Vagina (tissue), 2 donors: ENCODE results near the gene FKBP11. TPM values are rescaled to one million over a fixed set of nuclear protein-coding genes. Genes with fewer than 3 reads are reported as not detected.

Source experiments
- DNase-seq, 2 donors: peaks; one replicate each; pipeline ENCODE4 v3.0.0-alpha.2; 2017; ENCODE audit errors: extremely low spot score in 2 of 2
- H3K27ac ChIP-seq: fragments of 200-600 bp; sonication (generic); one replicate; pipeline ENCODE4 v1.5.1; 2019
- H3K27me3 ChIP-seq: fragments of 200-600 bp; sonication (generic); one replicate; pipeline ENCODE4 v1.5.1; 2019
- H3K36me3 ChIP-seq, 2 donors: fragments of 200-600 bp; sonication (generic); one replicate each; pipeline ENCODE4 v1.5.1; 2017 to 2019
- H3K4me1 ChIP-seq: fragments of 200-600 bp; sonication (generic); one replicate; pipeline ENCODE4 v1.5.1; 2019
- H3K4me3 ChIP-seq, 2 donors: fragments of 200-600 bp; sonication (generic); 1 replicate in 1 of 2; 2 replicates in 1 of 2; pipeline ENCODE4 v1.5.1; 2016 to 2019
- H3K9me3 ChIP-seq: fragments of 200-600 bp; sonication (generic); one replicate; pipeline ENCODE4 v1.5.1; 2019
- CTCF ChIP-seq, 3 experiments: fragments of 450-650 bp in 2 of 3; fragments of 200-600 bp in 1 of 3; sonication (generic) in 1 of 3; IDR thresholded peaks; one replicate each; pipeline ENCODE4 v1.5.1; 2017 to 2019; ENCODE audit warnings: antibody characterized with exemption in 3 of 3, mild to moderate bottlenecking in 2 of 3, moderate library complexity in 2 of 3
- POLR2A ChIP-seq, 2 donors: fragments of 450-650 bp; IDR thresholded peaks; one replicate each; pipeline ENCODE4 v1.6.1; 2017; ENCODE audit warnings: antibody characterized with exemption in 2 of 2, mild to moderate bottlenecking in 2 of 2, moderate library complexity in 2 of 2
- POLR2AphosphoS5 ChIP-seq, 2 donors: sonication (generic); formaldehyde crosslinking; IDR thresholded peaks; one replicate each; pipeline ENCODE4 v1.9.0; 2017; ENCODE audit warnings: antibody characterized with exemption in 2 of 2, mild to moderate bottlenecking in 2 of 2, low read depth in 1 of 2; ENCODE audit not compliant: insufficient read depth in 1 of 2
- intact Hi-C: fragments of 100-400 bp; cut with DNase I; formaldehyde crosslinking; loops from one replicate; pipeline ENCODE4 v1.15.1; 2023
- small RNA-seq: library from RNA; depleted of rRNA; stranded (forward); fragments of <200 nt; gene quantifications from one replicate; pipeline ENCODE3, GENCODE V24; 2016
- total RNA-seq: library from RNA; depleted of rRNA; stranded (reverse); fragments of >200 nt; gene quantifications from one replicate; pipeline ENCODE4 v1.2.3, GENCODE V29; 2016

FKBP11 gene
- total RNA-seq, 1 donor from 2014 or later: 16.9 TPM

- no peaks in the 10 kb centered on the region for H3K4me1 ChIP-seq
- no peaks in the 10 kb centered on the region for H3K27me3 ChIP-seq
- H3K27ac ChIP-seq: no peak overlapping the region
- intact Hi-C loops: no loop called here
- H3K9me3 ChIP-seq: no peaks in the 10 kb centered on the region
- H3K4me3 ChIP-seq: no peak overlapping the region
- DNase-seq: no peak
- no peak for TF ChIP-seq POLR2A (IDR thresholded peaks at IDR 0.05)
- TF ChIP-seq CTCF (IDR thresholded peaks at IDR 0.05): no peak
- no peak for TF ChIP-seq POLR2AphosphoS5 (IDR thresholded peaks at IDR 0.05; ENCODE audit: insufficient read depth in 1 of 2, low read depth in 1 of 2)
- H3K36me3 ChIP-seq: no peaks in the 10 kb centered on the region
Observed at GRCh38 chr12:48873096-48873495, 52.2 kb downstream of the FKBP11 start.

Small RNA genes within 50 kb of the gene (small RNA-seq; reads per million reads assigned to genes)
- gene AC073610.1 (not detected), gene RNU6-600P (not detected)

Other genes with a start within 250 kb of the FKBP11 start
- gene KANSL2, start 243.3 kb downstream of the FKBP11 start, total RNA-seq: 86.2 TPM
- gene CCNT1, start 208.8 kb downstream of the FKBP11 start, total RNA-seq: 58.4 TPM
- gene ADCY6, start 136.4 kb downstream of the FKBP11 start, total RNA-seq: 30.0 TPM
- gene CACNB3, start 107.0 kb downstream of the FKBP11 start, total RNA-seq: 36.1 TPM
- 57.9 TPM for gene DDX23, start 73.3 kb downstream of the FKBP11 start, total RNA-seq
- 3.9 TPM for gene RND1, start 59.6 kb downstream of the FKBP11 start, total RNA-seq
- gene ARF3, start 32.0 kb upstream of the FKBP11 start, total RNA-seq: 56.2 TPM
- 4.7 TPM for gene WNT10B, start 46.2 kb upstream of the FKBP11 start, total RNA-seq
- not detected for gene WNT1, start 52.8 kb upstream of the FKBP11 start, total RNA-seq
- gene DDN, start 73.9 kb upstream of the FKBP11 start, total RNA-seq: not detected
- gene PRKAG1, start 93.3 kb upstream of the FKBP11 start, total RNA-seq: 67.0 TPM
- 38.8 TPM for gene KMT2D, start 135.3 kb upstream of the FKBP11 start, total RNA-seq
- 1.7 TPM for gene RHEBL1, start 144.5 kb upstream of the FKBP11 start, total RNA-seq
- gene DHH, start 169.3 kb upstream of the FKBP11 start, total RNA-seq: 1.5 TPM
- gene LMBR1L, start 185.4 kb upstream of the FKBP11 start, total RNA-seq: 53.3 TPM
- 638 TPM for gene TUBA1B, start 205.9 kb upstream of the FKBP11 start, total RNA-seq